Astrocyte of the spinal cord (primary cell): ENCODE measurements around the gene MAPKAP1.
A peak's percentile ranks its signal among the peaks of the same experiment; 100 is the strongest.

Source experiments
- DNase-seq: peaks from one replicate; pipeline ENCODE4 v3.0.0; 2011; ENCODE audit warnings: low read depth, low spot score
- H3K4me3 ChIP-seq: 2 replicates; pipeline ENCODE4 v1.5.1; 2011; ENCODE audit warnings: low read depth, mild to moderate bottlenecking, low read length, moderate library complexity
- CTCF ChIP-seq: IDR thresholded peaks from 2 replicates; pipeline ENCODE4 v1.5.1; 2012; ENCODE audit warnings: low read depth, mild to moderate bottlenecking, low read length, inconsistent platforms
- in situ Hi-C: cut with HindIII; loops from 2 replicates; pipeline ENCODE4 v1.10.0; 2017; ENCODE audit warnings: low sequenced_read_pairs

The MAPKAP1 gene

GRCh38 chr9:125549465-125549871, 157.5 kb downstream of the MAPKAP1 start:
- in situ Hi-C loops: no loop called here
- peak; percentile 63 for DNase-seq
- H3K4me3 ChIP-seq: no peak overlapping the region
- no peak for TF ChIP-seq CTCF

- no peak overlapping the region for H3K4me3 ChIP-seq
- in situ Hi-C loops: no loop called here
- DNase-seq: peak; percentile 15
These were observed 158.0 kb downstream of the MAPKAP1 start for GRCh38 chr9:125549039-125549438.

GRCh38 chr9:125548141-125548540, 158.9 kb downstream of the MAPKAP1 start:
- in situ Hi-C loops: no loop called here
- no peak for DNase-seq
- no peak overlapping the region for H3K4me3 ChIP-seq
- TF ChIP-seq CTCF: no peak

More at GRCh38 chr9:125549039-125549438, 158.0 kb downstream of the MAPKAP1 start:
- no peak for TF ChIP-seq CTCF

- in situ Hi-C loops: no loop called here
- H3K4me3 ChIP-seq: no peak overlapping the region
- DNase-seq: no peak
- no peak for TF ChIP-seq CTCF
These were observed 159.6 kb downstream of the MAPKAP1 start for GRCh38 chr9:125547368-125547767.

GRCh38 chr9:125545845-125546244, 161.2 kb downstream of the MAPKAP1 start:
- in situ Hi-C loops: no loop called here
- no peak for DNase-seq
- H3K4me3 ChIP-seq: no peak overlapping the region
- no peak for TF ChIP-seq CTCF

- peak; percentile 95 for DNase-seq
- TF ChIP-seq CTCF: no peak
- in situ Hi-C loops: no loop called here
- no peak overlapping the region for H3K4me3 ChIP-seq
These were observed 161.9 kb downstream of the MAPKAP1 start for GRCh38 chr9:125544988-125545651.
